ENCODE data around the gene PTX3.

Gene PTX3

GRCh38 chr3:157427901-157428300, 8.7 kb upstream of the PTX3 start:
- DNase-seq: no peak

- no peak for DNase-seq
These were observed 7.8 kb upstream of the PTX3 start for GRCh38 chr3:157428853-157429252.

DNA sequence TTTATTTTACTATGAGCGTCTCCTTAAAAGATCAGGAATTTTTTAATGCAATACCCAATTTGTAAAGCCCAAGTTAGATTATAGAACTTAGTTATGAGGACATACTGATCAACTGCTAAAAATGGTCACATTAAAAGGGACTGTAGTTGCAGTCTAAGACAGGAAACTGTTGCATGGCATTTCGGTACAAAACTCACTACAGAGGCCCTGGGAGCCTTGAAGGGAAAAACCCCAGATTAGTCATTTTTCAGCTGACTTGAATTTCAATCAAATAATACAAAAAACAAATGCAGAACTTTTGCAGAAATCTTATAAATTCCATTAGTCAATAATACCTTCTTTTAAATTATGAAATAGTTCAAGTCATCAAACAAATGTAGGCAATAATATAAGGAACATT, 6.9 kb upstream of the PTX3 start:
- DNase-seq: no peak

GRCh38 chr3:157438194-157438730, 1.6 kb downstream of the PTX3 start:
- no peak for DNase-seq

GRCh38 chr3:157441102-157441624, 4.5 kb downstream of the PTX3 start:
- DNase-seq: no peak

DNA sequence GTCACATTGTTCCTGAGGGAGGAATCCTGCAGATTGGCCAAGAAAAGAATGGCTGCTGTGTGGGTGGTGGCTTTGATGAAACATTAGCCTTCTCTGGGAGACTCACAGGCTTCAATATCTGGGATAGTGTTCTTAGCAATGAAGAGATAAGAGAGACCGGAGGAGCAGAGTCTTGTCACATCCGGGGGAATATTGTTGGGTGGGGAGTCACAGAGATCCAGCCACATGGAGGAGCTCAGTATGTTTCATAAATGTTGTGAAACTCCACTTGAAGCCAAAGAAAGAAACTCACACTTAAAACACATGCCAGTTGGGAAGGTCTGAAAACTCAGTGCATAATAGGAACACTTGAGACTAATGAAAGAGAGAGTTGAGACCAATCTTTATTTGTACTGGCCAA, 6.1 kb downstream of the PTX3 start:
- DNase-seq: no peak

- DNase-seq: no peak
These were observed 7.5 kb downstream of the PTX3 start for GRCh38 chr3:157443905-157444796.

DNA sequence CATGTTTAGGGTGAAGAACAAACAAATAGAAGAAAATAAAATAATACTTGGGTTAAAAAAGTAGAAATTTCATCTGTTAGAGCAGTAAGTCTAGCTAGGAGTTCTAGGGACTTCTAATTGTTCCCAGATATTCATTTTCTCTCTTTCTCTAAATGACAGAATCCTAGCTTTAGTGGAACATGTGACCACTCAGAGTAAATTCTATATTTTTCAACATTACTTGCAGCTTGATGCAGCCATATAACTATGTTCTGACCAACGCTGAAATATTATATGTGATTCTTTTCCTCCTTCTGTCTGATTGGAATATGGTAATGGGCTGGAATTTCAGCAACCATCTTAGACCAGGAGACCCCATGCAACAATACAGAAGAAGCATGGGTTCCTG, 8.1 kb downstream of the PTX3 start:
- no peak for DNase-seq

DNA sequence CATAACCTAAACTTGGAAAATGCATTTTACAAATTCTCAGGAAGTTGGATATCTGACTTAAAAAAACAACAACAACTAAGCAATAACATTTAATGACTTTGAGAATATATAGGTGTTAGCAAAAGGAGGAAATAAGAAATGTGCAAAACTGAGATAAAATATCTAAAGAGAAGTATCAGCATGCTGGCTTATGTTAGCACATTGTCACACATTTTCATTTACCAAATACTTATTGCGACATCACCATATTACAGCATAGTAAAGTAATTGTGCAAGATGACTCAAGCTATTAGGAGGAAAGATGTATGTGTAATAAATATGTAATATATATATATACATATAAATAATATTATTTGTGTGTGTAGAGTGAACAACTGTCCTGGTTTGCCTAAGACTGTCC, 9.2 kb downstream of the PTX3 start:
- DNase-seq: no peak

- no peak for DNase-seq
These were observed 10.5 kb downstream of the PTX3 start for GRCh38 chr3:157447026-157447694.

- DNase-seq: no peak
These were observed 15.4 kb downstream of the PTX3 start for GRCh38 chr3:157452097-157452496.

DNA sequence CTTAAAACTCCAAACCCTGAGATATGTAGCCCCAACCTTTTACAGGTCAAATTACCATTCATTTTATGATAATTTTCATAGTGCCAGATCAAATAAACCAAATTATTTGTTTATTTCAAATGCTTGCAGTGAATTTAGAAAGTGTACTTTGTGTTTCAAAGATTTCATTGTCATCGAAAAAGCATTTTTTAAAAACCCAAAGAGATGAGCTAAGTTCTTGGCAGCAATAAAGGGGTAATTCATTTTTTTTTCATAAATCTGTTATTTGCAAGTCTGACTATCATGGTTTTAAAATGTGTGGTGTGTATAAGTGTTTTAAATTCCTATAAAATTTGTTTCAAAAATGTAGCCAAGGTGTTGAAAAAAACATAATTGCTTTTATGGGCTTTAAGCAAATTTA, 17.2 kb downstream of the PTX3 start:
- no peak for DNase-seq

DNA sequence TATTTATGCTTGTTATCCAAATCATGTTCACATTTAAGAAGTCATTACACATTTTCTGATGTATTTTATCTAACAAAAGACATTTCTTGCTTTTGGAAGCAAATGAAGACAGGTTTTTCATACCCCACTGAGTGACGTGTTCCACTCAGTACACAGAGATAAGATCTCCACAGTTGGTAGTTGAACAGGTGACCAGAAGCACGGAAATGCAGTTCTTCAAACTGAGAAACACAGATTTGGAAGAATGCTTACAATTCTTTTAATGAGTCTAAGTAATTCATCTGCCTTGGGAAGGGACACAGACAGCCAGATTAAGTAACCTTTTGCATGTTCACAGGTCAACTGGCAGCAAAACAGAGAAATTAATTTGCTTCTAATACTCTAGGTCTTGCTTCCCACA, 23.1 kb downstream of the PTX3 start:
- no peak for DNase-seq

DNA sequence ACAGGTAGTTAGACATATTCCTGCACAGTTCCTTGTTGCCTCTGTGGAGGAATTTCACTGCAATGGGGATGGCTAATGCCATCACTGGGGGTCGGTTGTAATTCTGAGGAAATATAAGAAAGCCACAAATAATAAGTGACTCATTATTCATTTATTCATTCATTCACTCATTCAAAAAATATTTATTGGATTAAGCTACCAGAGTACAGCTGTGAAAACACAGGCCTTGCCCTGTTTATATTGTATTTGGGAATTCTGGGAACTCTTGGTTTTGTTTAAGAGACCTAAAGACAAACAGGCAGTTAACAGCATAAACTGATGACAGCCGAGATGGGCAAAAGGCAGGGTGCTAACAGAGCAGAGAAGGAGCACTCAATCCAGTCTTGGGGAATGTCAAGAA, 23.6 kb downstream of the PTX3 start:
- DNase-seq: no peak

DNA sequence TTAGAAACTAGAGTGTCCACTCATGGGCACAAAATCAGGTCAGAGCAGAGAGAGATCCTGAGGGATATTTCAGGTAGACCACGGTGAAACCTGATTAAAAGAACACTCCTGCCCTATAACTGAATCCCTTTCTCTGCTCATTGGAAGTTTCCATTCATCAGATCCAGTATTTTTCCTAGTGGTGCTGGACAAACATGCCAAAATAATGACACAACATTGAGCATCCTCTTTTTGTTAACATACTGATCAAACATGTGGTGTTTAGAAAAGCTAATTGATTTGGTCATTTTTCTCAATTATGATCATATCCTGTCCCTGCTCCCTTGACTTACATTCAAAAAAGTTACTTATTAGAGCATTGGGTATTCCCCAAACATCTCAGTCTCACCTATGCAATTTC, 27.2 kb downstream of the PTX3 start:
- DNase-seq: no peak

GRCh38 chr3:157464321-157464720, 27.7 kb downstream of the PTX3 start:
- DNase-seq: no peak

- DNase-seq: no peak
These were observed 29.1 kb downstream of the PTX3 start for GRCh38 chr3:157465741-157466140.

DNA sequence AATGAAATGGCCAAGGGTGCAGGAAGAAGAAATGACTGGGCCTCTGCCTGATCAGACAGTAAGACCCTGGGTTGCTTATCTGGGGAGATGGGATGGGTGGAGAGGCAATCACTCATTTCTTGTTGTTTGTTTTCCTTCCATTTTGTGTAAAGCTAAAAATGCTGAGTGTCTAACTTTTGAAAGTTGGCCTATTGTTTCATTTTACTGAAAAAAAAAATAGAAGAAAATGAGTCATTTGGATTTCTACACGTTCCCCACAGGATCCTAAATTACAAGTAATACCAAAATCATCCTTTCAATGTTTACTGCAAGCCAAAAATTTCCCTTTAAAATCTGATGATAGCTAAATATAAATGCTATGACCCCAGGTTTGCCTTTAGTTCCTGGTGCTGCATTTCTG, 30.6 kb downstream of the PTX3 start:
- DNase-seq: no peak

- no peak for DNase-seq
These were observed 33.1 kb downstream of the PTX3 start for GRCh38 chr3:157469561-157470294.

GRCh38 chr3:157471064-157471463, 34.4 kb downstream of the PTX3 start:
- no peak for DNase-seq

- DNase-seq: no peak
These were observed 36.0 kb downstream of the PTX3 start for GRCh38 chr3:157472648-157473047.

- DNase-seq: no peak
These were observed 39.3 kb downstream of the PTX3 start for GRCh38 chr3:157475921-157476414.

- no peak for DNase-seq
These were observed 40.8 kb downstream of the PTX3 start for GRCh38 chr3:157477441-157477840.

Measured in NCI-H187 treated with DMSO at 0.1 percent for 48 hours (cell line).